Occipital lobe (tissue), 2 donors: ENCODE measurements around the gene LHFPL2. TPM values are rescaled to one million over a fixed set of nuclear protein-coding genes. Genes with fewer than 3 reads are reported as not detected.
"Not testable (repeated sequence)": the region's sequence is repeated elsewhere in the genome, so short reads cannot be mapped to it uniquely, and the experiment has no call there.

ENCODE experiments used
- DNase-seq: peaks from one replicate; lab custom pipeline; 2025; lab: John Stamatoyannopoulos, UW
- total RNA-seq: library from RNA; depleted of rRNA; stranded (reverse); fragments of >200 nt; gene quantifications from one replicate; pipeline ENCODE4 v1.2.3, GENCODE V29; 2014

The LHFPL2 gene
- total RNA-seq: 20.4 TPM

DNA sequence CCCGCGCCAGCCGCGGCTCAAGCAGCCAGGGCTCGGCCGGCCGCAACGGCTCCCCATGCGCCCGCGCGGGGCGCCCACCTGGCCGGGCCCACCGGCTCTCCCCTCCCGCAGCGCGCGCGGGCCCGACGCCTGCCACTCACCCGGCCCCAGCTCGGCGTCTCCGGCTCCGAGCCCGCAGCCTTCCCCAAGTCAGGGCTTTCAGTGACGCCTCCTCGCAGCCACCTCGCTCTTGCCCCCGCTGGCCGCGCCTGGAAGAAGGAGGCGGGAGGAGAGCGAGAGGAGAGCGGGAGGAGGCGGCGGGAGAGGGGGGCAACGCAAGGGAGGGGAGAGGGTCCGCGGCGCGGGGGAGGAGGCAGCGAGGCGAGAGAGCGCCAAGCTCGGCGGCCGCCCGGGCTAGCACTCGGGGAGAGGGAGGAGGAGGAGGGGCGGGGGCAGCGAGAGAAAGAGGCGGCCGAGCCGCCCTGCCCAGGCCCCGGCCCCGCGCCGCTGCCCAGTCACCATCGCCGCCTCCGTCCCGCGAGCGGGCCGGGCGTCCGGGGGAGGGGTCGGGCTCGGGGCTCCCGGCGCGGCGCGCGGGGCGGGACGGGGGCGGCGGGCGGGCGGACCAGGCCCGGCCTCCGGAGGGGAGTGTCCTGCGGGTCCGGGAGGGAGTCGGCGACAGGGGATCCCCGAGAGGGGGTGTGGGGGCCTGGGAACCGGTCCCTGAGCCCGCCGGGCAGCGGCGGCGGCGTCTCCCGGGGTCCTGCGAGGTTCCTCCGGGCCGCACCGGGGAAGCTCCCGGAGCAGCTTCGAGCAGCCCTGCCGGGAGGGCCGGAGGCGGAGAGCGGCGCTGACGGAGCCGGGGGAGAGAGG lies at the start of gene LHFPL2:
Gene LHFPL2, minus strand, starts transcription at position 414 of the 852 bp plus-strand sequence. CDS start 138,559 bp downstream, outside the sequence.
- DNase-seq: peak; percentile 68

- no peak for DNase-seq
These were observed 48.1 kb upstream of the LHFPL2 start for GRCh38 chr5:78696637-78697036.

GRCh38 chr5:78696052-78696451 lies 47.5 kb upstream of the LHFPL2 start:
- not testable (repeated sequence) for DNase-seq

DNA sequence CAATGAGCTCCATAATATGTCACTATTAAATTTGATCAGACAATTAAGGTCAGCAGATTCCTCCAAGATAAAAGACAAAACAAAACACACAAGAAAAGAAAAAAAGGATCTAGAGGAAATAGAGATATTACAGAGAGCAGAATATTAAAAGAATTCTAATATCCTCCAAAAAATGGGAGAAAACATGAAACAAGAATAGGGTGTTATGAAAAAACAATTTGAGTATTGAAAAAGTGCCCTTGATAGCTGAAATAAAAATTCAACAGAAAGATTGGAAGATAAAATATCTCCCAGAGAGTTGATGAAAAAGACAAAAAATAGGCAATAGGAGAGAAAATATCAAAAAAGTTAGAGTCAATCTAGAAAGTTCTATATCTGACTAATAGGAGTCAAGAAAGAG lies 44.8 kb upstream of the LHFPL2 start:
- DNase-seq: no peak

GRCh38 chr5:78691084-78691960 lies 42.8 kb upstream of the LHFPL2 start:
- DNase-seq: no peak

GRCh38 chr5:78690253-78690972 lies 41.8 kb upstream of the LHFPL2 start:
- no peak for DNase-seq

DNA sequence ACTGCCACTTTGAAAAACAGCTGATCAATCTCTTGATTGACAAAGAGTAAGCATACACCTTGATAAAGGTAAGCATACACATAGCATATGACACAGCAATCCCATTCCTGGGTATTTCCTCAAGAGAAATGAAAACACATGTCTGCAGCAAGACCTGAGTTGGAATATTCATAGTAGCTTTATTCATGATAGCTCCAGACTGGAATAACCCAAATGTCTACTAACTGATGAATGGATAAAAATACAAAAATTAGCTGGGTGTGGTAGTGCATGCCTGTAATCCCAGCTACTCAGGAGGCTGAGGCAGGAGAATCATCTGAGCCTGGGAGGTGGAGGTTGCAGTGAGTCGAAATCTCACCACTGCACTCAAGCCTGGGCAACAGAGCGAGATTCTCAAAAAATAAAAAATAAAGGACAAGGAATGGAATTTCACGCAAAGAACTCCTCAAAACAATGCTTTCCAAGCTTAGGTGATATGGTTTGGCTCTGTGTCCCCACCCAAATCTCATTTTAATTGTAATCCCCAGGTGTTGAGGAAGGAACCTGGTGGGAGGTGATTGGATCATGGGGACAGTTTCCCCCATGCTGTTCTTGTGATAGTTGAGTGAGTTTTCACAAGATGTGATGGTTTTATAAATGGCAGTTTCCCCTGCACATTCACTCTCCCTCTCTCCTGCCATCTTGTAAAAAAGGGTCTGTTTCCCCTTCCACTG lies 41.1 kb upstream of the LHFPL2 start:
- DNase-seq: no peak

DNA sequence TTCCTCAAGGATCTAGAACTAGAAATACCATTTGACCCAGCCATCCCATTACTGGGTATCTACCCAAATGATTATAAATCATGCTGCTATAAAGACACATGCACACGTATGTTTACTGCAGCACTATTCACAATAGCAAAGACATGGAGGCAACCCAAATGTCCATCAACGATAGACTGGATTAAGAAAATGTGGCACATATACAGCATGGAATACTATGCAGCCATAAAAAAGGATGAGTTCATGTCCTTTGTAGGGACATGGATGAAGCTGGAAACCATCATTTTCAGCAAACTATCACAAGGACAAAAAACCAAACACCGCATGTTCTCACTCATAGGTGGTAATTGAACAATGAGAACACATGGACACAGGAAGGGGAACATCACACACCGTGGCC lies 38.9 kb upstream of the LHFPL2 start:
- DNase-seq: not testable (repeated sequence)

DNA sequence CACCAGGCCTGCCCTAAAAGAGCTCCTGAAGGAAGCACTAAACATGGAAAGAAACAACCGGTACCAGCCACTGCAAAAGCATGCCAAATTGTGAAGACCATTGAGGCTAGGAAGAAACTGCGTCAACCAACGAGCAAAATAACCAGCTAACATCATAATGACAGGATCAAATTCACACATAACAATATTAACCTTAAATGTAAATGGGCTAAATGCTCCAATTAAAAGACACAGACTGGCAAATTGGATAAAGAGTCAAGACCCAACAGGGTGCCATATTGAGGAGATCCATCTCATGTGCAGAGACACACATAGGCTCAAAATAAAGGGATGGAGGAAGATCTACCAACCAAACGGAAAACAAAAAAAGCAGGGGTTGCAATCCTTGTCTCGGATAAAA lies 35.3 kb upstream of the LHFPL2 start:
- not testable (repeated sequence) for DNase-seq

DNA sequence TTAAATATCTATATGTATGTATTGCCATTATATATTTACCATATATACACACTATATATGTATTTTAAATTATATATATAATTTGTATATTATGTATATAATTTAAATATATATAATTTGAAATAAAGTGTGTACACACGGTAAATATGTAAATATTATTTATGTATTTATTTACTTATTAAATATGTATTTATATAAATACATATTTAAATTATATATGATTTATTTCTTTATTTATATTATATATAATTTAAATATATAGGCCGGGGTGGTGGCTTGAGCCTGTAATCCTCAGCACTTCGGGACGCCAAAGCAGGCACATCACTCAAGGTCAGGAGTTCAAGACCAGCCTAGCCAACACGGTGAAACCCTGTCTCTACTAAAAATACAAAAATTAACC lies 31.3 kb upstream of the LHFPL2 start:
- DNase-seq: no peak

DNA sequence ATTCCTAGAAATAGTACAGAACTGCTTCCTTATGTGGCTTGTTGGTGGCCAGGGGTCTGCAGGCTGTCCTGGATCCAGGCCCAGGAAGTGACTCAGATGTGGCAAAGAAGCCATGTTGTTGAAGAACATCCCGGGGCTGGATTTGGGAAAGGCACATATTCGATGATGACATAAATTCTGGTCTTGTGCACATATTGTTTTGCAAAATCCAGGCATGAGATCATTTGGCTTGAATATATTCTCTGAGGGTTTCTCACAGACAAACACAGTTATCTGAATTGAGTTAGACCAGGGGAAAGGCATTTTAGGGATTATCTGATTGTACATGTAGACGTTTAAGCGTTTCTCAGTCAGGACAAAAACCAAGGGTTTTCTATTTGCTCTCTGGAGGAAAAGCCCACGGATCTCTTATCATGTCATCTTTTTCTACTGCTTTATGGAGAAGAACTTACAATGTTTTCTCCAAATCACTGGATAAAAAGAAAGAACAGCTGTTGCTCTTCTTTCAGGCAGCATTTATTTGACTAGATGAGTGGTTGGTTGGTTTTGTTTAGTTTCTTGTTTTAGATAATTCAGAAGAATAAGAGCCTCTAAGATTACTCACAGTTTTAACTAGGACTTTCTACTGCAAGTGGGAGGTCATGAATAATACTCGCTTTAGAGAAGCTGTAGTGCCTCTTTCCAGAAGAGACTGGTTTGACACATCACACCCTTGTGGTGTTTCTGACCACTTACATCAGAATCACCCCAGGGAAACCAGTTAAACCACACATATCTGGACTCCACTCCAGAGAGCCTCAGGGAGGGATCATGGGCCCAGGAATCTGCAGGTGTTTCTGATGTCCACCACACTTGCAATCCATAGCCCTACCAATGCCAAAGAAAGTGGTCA lies 29.5 kb upstream of the LHFPL2 start:
- DNase-seq: no peak

DNA sequence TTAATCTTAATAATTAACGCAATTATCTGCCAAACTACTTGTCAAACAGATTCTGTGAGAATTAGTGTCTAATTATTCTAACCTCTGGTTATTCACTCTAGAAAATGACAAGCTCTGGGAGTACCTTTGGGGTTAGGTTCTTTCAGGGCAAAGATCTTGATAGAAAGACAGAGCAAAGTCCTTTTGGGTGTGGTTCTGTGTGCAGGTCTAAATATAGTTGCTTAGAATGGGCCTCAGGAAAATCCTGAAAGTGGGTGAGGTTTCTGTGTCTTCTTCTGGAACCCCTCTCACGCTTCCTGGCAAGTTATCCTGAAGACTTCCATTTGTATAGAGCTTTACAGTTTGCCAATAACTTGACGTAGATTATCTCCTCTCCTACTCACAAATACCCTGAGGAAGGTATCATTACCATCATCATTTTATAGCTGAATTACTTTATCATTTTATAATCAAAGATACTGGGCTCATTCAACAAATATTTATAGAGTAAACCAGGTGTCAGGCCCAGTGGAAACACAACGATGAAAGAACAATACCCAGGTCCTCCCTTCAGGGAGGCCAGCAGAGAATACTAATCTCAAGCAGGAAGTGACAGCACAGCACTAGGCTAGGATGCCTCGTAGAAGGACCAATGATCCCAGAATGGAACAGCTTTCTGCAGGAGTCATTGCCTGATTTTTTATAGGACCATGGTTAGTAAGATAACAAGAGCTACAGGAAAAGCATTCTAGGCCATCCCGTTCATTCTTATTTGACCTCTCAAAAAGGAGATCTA lies 27.6 kb upstream of the LHFPL2 start:
- DNase-seq: no peak

DNA sequence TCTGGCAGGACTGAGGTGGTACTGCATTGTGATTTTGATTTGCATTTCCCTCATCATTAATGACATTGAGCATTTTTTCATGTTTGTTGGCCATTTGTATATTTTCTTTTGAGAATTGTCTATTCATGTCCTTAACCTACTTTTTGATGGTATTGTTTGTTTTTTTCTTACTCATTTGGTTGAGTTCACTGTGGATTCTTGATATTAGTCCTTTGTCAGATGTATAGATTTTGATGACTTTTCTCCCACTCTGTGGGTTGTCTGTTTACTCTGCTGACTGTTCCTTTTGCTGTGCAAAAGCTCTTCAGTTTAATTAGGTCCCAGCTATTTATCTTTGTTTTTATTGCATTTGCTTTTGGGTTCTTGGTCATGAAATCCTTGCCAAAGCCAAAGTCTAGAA lies 25.3 kb upstream of the LHFPL2 start:
- DNase-seq: not testable (repeated sequence)

GRCh38 chr5:78672154-78672553 lies 23.6 kb upstream of the LHFPL2 start:
- DNase-seq: no peak

DNA sequence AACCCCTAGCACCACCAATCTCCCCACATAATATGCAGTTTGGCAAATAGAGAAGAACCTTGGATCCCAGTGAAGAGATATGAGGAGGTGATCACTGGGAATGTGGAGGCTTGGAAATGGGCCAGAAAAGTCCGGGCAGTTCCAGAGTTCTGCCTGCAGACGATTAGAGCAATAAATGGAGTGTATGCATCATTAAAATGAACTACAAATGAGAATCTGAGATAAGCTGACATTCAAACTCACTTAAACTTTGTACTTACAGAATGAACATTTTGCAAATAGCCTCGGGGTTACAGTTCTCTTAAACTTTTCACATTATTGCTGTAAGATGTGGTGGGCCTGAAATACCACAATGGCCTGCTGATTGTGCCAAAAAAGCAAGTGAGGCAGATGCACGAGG lies 23.0 kb upstream of the LHFPL2 start:
- no peak for DNase-seq

DNA sequence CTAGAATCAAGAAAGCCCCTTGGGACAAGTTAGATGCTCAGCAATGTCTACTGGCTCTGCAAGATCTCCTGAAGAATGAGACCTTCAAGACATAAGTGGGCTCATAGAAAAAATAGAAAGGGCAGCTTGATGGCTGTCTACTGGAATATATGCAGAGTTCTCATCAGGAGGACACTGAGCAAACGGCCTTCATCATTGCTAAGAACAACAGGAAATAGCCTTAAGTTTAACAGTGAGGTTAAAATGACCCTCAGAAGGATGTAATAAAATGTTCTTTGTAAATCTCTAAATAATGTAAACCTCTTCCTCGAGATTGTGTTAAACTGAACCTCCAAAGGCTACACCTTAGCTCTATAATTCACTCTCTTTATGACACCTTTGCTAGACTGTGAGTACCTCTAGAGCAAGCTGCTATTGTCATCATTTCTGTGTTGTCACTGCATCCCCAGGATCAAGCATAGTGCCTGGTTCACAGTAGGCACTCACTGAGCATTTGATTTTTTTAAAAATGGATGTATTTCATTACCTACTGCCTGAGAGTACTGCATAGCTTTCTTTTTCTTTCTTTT lies 22.2 kb upstream of the LHFPL2 start:
- no peak for DNase-seq

DNA sequence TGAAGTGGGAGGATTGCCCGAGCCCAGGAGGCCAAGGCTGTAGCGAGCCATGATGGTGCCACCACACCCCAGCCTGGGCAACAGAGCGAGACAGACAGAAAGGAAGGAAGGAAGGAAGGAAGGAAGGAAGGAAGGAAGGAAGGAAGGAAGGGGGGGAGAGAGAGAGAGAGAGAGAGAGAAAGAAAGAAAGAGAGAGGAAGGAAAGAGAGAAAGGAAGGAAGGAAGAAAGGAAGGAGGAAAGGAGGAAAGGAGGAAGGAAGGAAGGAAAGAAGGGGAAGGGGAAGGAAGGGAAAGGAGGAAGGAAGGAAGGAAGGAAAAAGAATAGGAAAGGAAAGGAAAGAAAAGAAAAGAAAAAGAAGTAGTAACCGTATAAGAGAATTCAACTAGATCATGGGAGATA lies 20.8 kb upstream of the LHFPL2 start:
- no peak for DNase-seq

DNA sequence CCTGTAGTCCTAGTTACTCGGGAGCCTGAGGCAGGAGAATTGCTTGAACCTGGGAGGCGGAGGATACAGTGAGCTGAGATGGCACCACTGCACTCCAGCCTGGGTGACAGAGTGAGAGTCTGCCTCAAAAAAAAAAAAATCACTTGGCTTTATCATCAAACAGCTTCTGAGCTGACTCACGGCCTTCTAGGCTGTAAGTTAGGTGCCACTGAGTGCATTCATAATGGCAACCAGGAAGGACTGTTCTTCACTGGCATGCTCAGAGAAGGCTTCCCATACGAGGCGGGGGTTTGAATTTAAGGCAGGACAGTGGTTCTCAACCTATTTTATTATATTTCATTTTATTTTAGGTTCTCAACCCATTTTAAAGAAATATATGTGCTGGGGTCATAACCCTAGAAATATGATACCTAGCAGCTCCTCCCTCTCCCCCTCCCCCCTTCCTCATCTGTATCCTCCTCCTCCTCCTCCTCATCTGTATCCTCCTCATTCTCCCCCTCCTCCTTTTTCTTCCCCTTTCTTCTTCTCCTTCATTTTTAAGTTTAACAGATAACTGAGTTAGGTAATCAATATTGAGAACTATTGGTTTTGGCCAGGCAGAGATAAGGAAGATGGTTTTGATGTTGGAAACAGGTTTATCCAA lies 19.0 kb upstream of the LHFPL2 start:
- no peak for DNase-seq
